Hepatocyte (in vitro differentiated cells): Measurements from ENCODE around the gene ZNF653. TPM values are rescaled to one million over a fixed set of nuclear protein-coding genes. Genes with fewer than 3 reads are reported as not detected.

Experiments used
- DNase-seq: peaks from one replicate; pipeline ENCODE4 v3.0.0-alpha.2; 2016; ENCODE audit warnings: low spot score
- H2AFZ ChIP-seq: fragments of 200-600 bp; sonication (generic); 2 replicates; pipeline ENCODE4 v1.6.0; 2016; ENCODE audit warnings: antibody characterized with exemption, mild to moderate bottlenecking
- H3K27ac ChIP-seq: fragments of 200-600 bp; sonication (generic); 2 replicates; pipeline ENCODE4 v1.5.1; 2016; ENCODE audit warnings: mild to moderate bottlenecking
- H3K27me3 ChIP-seq: fragments of 200-600 bp; sonication (generic); 2 replicates; pipeline ENCODE4 v1.6.1; 2016
- H3K36me3 ChIP-seq: fragments of 200-600 bp; sonication (generic); replicated peaks from 2 replicates; pipeline ENCODE4 v1.5.1; 2016; ENCODE audit warnings: low read depth; ENCODE audit not compliant: insufficient read depth
- H3K4me1 ChIP-seq: fragments of 200-600 bp; sonication (generic); 2 replicates; pipeline ENCODE4 v1.5.1; 2016; ENCODE audit warnings: mild to moderate bottlenecking, moderate library complexity; ENCODE audit not compliant: insufficient read depth
- H3K4me2 ChIP-seq: fragments of 200-600 bp; sonication (generic); 2 replicates; pipeline ENCODE4 v1.6.0; 2016
- H3K4me3 ChIP-seq: fragments of 200-600 bp; sonication (generic); 2 replicates; pipeline ENCODE4 v1.5.1; 2016; ENCODE audit warnings: mild to moderate bottlenecking
- H3K79me2 ChIP-seq: fragments of 200-600 bp; sonication (generic); 2 replicates; pipeline ENCODE4 v1.6.0; 2017; ENCODE audit warnings: mild to moderate bottlenecking
- H3K9me2 ChIP-seq: fragments of 200-600 bp; sonication (generic); replicated peaks from 2 replicates; pipeline ENCODE4 v1.6.0; 2017; ENCODE audit warnings: mild to moderate bottlenecking; ENCODE audit not compliant: insufficient read depth
- H3K9me3 ChIP-seq: fragments of 200-600 bp; sonication (generic); 2 replicates; pipeline ENCODE4 v1.5.1; 2016; ENCODE audit warnings: low read depth, mild to moderate bottlenecking
- H4K20me1 ChIP-seq: fragments of 200-600 bp; sonication (generic); 2 replicates; pipeline ENCODE4 v1.6.0; 2016; ENCODE audit warnings: mild to moderate bottlenecking; ENCODE audit not compliant: insufficient read depth, poor library complexity, severe bottlenecking
- EZH2 ChIP-seq: fragments of 200-600 bp; sonication (generic); IDR thresholded peaks from 2 replicates; pipeline ENCODE4 v1.6.1; 2016; ENCODE audit warnings: antibody characterized with exemption, mild to moderate bottlenecking, borderline replicate concordance
- EZH2phosphoT487 ChIP-seq: fragments of 200-600 bp; sonication (generic); IDR thresholded peaks from one replicate; pipeline ENCODE4 v1.6.1; 2018; ENCODE audit warnings: antibody characterized with exemption, mild to moderate bottlenecking, low read depth, moderate library complexity; ENCODE audit not compliant: unreplicated experiment, severe bottlenecking
- WGBS: methylation state at CpG from one replicate; pipeline ENCODE4 v1.1.6; 2016; ENCODE audit warnings: low lambda C conversion rate; ENCODE audit errors: missing lambda C conversion rate; 5-methylcytosine and 5-hydroxymethylcytosine counted together
- polyA plus RNA-seq: library from polyadenylated mRNA; unstranded; fragments of >200 nt; fragmentation: Nextera tagmentation; extraction: Ambion mirVana; gene quantifications from 2 replicates; pipeline ENCODE4 v1.2.1, GENCODE V29; 2016
- total RNA-seq: library from RNA; depleted of rRNA; stranded (reverse); fragments of >200 nt; gene quantifications from 2 replicates; pipeline ENCODE4 v1.2.3, GENCODE V29; 2014
- TF ChIP-seq, protein P1 (sequence below): fragments of 200-600 bp; sonication (generic); IDR thresholded peaks from 2 replicates; pipeline ENCODE4 v1.5.1; 2016; ENCODE audit warnings: antibody characterized with exemption, mild to moderate bottlenecking; ENCODE audit not compliant: poor library complexity

The ZNF653 gene
- total and polyA plus RNA-seq, 2 experiments from 2014 or later: 8.4 to 9.6 TPM

- DNase-seq: no peak
- Histone ChIP-seq H3K79me2 (no peaks in the 10 kb centered on the region), H4K20me1 (no peaks in the 10 kb centered on the region), H3K9me3 (no peaks in the 10 kb centered on the region), H3K36me3 (no peaks in the 10 kb centered on the region), H3K4me2 (no peak overlapping the region), H2AFZ (no peak overlapping the region), H3K4me3 (no peak overlapping the region), H3K4me1 (peaks cover 2% of the 10 kb centered on the region), H3K9me2 (no peaks in the 10 kb centered on the region), H3K27me3 (no peaks in the 10 kb centered on the region), H3K27ac (no peak overlapping the region)
- 95% methylated on average over 18 of the region's 21 CpGs for WGBS
- TF ChIP-seq EZH2 (no peak), EZH2phosphoT487 (no peak)
- TF ChIP-seq, protein P1, sequence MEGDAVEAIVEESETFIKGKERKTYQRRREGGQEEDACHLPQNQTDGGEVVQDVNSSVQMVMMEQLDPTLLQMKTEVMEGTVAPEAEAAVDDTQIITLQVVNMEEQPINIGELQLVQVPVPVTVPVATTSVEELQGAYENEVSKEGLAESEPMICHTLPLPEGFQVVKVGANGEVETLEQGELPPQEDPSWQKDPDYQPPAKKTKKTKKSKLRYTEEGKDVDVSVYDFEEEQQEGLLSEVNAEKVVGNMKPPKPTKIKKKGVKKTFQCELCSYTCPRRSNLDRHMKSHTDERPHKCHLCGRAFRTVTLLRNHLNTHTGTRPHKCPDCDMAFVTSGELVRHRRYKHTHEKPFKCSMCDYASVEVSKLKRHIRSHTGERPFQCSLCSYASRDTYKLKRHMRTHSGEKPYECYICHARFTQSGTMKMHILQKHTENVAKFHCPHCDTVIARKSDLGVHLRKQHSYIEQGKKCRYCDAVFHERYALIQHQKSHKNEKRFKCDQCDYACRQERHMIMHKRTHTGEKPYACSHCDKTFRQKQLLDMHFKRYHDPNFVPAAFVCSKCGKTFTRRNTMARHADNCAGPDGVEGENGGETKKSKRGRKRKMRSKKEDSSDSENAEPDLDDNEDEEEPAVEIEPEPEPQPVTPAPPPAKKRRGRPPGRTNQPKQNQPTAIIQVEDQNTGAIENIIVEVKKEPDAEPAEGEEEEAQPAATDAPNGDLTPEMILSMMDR: no peak
Measured at GRCh38 chr19:11450570-11451326, 54.9 kb downstream of the ZNF653 start.

- 97% methylated on average over 28 of the region's 31 CpGs for WGBS
- H4K20me1 ChIP-seq: no peaks in the 10 kb centered on the region
- H3K4me1 ChIP-seq: peaks cover 2% of the 10 kb centered on the region
- no peaks in the 10 kb centered on the region for H3K27me3 ChIP-seq
- TF ChIP-seq, protein P1: no peak
- TF ChIP-seq EZH2phosphoT487 (no peak), EZH2 (no peak)
- no peaks in the 10 kb centered on the region for H3K9me2 ChIP-seq
- H3K4me3 ChIP-seq: no peak overlapping the region
- no peak overlapping the region for H3K27ac ChIP-seq
- no peak overlapping the region for H3K4me2 ChIP-seq
- H3K79me2 ChIP-seq: no peaks in the 10 kb centered on the region
- no peaks in the 10 kb centered on the region for H3K9me3 ChIP-seq
- DNase-seq: no peak
- H3K36me3 ChIP-seq: no peaks in the 10 kb centered on the region
- H2AFZ ChIP-seq: no peak overlapping the region
Measured at GRCh38 chr19:11448923-11449554, 56.6 kb downstream of the ZNF653 start.

DNA sequence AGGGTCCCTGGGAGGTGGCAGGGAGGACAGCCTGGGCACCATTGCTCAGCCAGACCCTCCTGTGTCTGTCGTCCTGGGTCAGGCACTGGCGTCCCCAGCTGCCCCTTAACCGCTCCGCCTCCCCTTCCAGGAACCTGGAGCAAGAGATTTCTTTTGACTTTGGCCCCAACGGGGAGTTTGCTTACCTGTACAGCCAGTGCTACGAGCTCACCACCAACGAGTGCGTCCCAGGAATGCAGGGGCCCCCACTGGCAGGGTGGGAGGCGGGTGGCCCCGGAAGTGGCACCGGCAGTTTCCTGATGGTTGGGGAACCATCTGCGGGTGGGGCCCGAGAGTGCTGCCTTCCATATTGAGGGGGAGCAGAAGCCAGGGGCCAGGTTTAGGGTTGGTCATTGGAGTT, 57.2 kb downstream of the ZNF653 start:
- Histone ChIP-seq H3K27ac (no peak overlapping the region), H3K4me3 (no peak overlapping the region), H3K9me2 (no peaks in the 10 kb centered on the region), H3K79me2 (no peaks in the 10 kb centered on the region), H3K4me1 (peaks cover 2% of the 10 kb centered on the region), H3K36me3 (no peaks in the 10 kb centered on the region), H3K4me2 (no peak overlapping the region), H3K27me3 (no peaks in the 10 kb centered on the region), H4K20me1 (no peaks in the 10 kb centered on the region), H2AFZ (no peak overlapping the region), H3K9me3 (no peaks in the 10 kb centered on the region)
- WGBS: 94% methylated on average over 13 of the region's 13 CpGs
- no peak for DNase-seq
- TF ChIP-seq, protein P1: no peak
- TF ChIP-seq EZH2 (no peak), EZH2phosphoT487 (no peak)
